Activated CD4-positive, alpha-beta memory T cell treated with anti-CD3 and anti-CD28 coated beads for 36 hours (primary cell): ENCODE measurements around the gene KDM4C. TPM values are rescaled to one million over a fixed set of nuclear protein-coding genes. Genes with fewer than 3 reads are reported as not detected.

Source experiments
- CTCF ChIA-PET: fragments of 350-600 bp; sonication (Branson Sonifier 250); formaldehyde crosslinking; loops from one replicate; lab custom pipeline; 2021; ENCODE audit warnings: antibody characterized with exemption, inconsistent platforms; lab: Charles Lee
- POLR2A ChIA-PET: fragments of 350-600 bp; sonication (Branson Sonifier 250); formaldehyde crosslinking; loops from one replicate; lab custom pipeline; 2021; ENCODE audit warnings: antibody characterized with exemption; lab: Charles Lee
- DNase-seq: peaks from one replicate; pipeline ENCODE4 v3.0.0-alpha.2; 2020
- H3K27ac Mint-ChIP-seq: one replicate; pipeline ENCODE4 v1.8.0; 2021; ENCODE audit warnings: mixed read lengths
- H3K27me3 Mint-ChIP-seq: one replicate; pipeline ENCODE4 v1.8.0; 2021; ENCODE audit warnings: mixed read lengths
- H3K36me3 Mint-ChIP-seq: one replicate; pipeline ENCODE4 v1.8.0; 2021; ENCODE audit warnings: mixed read lengths
- H3K4me1 Mint-ChIP-seq: one replicate; pipeline ENCODE4 v1.8.0; 2021; ENCODE audit warnings: low read depth, mixed read lengths
- H3K4me3 Mint-ChIP-seq: one replicate; pipeline ENCODE4 v1.8.0; 2021; ENCODE audit warnings: mild to moderate bottlenecking, mixed read lengths
- H3K9me3 Mint-ChIP-seq: one replicate; pipeline ENCODE4 v1.8.0; 2021; ENCODE audit warnings: mixed read lengths
- intact Hi-C: fragments of 100-400 bp; cut with micrococcal nuclease; formaldehyde crosslinking; loops from one replicate; pipeline ENCODE4 v1.15.1; 2023
- total RNA-seq, 2 experiments: library from RNA; stranded (reverse); gene quantifications; one replicate each; pipeline ENCODE4 v1.2.3, GENCODE V29; 2021

KDM4C gene
- total RNA-seq, 2 experiments from 2014 or later = 26.2 to 28.8 TPM

GRCh38 chr9:7212101-7212500, 454.3 kb downstream of the KDM4C start:
- Mint-ChIP-seq H3K9me3 (peaks cover 3% of the 10 kb centered on the region), H3K36me3 (no peaks in the 10 kb centered on the region), H3K4me3 (no peak overlapping the region), H3K27me3 (no peaks in the 10 kb centered on the region), H3K27ac (no peak overlapping the region), H3K4me1 (peaks cover 10% of the 10 kb centered on the region)
- ChIA-PET CTCF (no interaction called here), POLR2A (no interaction called here)
- no peak for DNase-seq
- intact Hi-C loops = no loop called here

- Mint-ChIP-seq H3K4me1 (peaks cover 10% of the 10 kb centered on the region), H3K27ac (no peak overlapping the region), H3K4me3 (no peak overlapping the region), H3K9me3 (peaks cover 33% of the 10 kb centered on the region), H3K27me3 (no peaks in the 10 kb centered on the region), H3K36me3 (no peaks in the 10 kb centered on the region)
- ChIA-PET POLR2A (no interaction called here), CTCF (no interaction called here)
- DNase-seq = peak; percentile 64
- intact Hi-C loops = no loop called here
These were observed 458.4 kb downstream of the KDM4C start for GRCh38 chr9:7216004-7216841.

- CTCF ChIA-PET = interaction anchor here (1.8 kb wide), 1 partner anchor 10 kb away, joined by 4 read pairs; no protein-coding TSS in a partner anchor
- no peaks in the 10 kb centered on the region for H3K4me1 Mint-ChIP-seq
- peaks cover 28% of the 10 kb centered on the region for H3K9me3 Mint-ChIP-seq
- intact Hi-C loops = no loop called here
- no peaks in the 10 kb centered on the region for H3K36me3 Mint-ChIP-seq
- no peaks in the 10 kb centered on the region for H3K27me3 Mint-ChIP-seq
- H3K4me3 Mint-ChIP-seq = no peak overlapping the region
- no peak for DNase-seq
- POLR2A ChIA-PET = no interaction called here
- no peak overlapping the region for H3K27ac Mint-ChIP-seq
These were observed 466.2 kb downstream of the KDM4C start for GRCh38 chr9:7223981-7224380.

Other genes starting within 250 kb of the KDM4C start
- 1 to 10 TPM; 7.1 to 9.9 TPM for gene GLDC, start 112.2 kb upstream of the KDM4C start, total RNA-seq